A549 (cell line): Measurements from ENCODE around the gene PAXIP1. TPM values are rescaled to one million over a fixed set of nuclear protein-coding genes. Genes with fewer than 3 reads are reported as not detected.

Experiments used
- ATAC-seq, 2 experiments: fragments of 200-7000 bp in 1 of 2; fragments of >200 bp in 1 of 2; cut with Nextera tagmentation in 1 of 2; cut with Tn5 transposase in 1 of 2; 3 replicates each; pipeline versions ENCODE4 v1.8.0 to v1.9.1; 2018 to 2020; ENCODE audit warnings: mild to moderate bottlenecking in 1 of 2, moderate library complexity in 1 of 2
- CTCF ChIA-PET: fragments of 300-600 bp; sonication (Branson Sonifier 250); formaldehyde crosslinking; extraction: SDS; loops from one replicate; lab custom pipeline; 2021; ENCODE audit warnings: antibody characterized with exemption, inconsistent platforms; lab: Yijun Ruan, JAX
- POLR2A ChIA-PET: fragments of 350-600 bp; formaldehyde crosslinking; extraction: SDS; loops from one replicate; lab custom pipeline; 2021; ENCODE audit warnings: antibody characterized with exemption, inconsistent platforms; lab: Yijun Ruan, JAX
- DNase-seq, 2 experiments: peaks; one replicate each; pipeline versions ENCODE4 v3.0.0 to v3.0.0-alpha.2; 2011 to 2016; ENCODE audit warnings: low read depth in 1 of 2, low spot score in 1 of 2
- FAIRE-seq: peaks from 2 replicates; lab custom pipeline; 2011; peaks lifted over from hg19 to GRCh38; lab: Jason Lieb, UNC
- H3K27ac ChIP-seq, 2 experiments: fragments of >200 bp; sonication (Bioruptor Twin); formaldehyde crosslinking; 3 replicates each; pipeline ENCODE4 v1.5.1; 2016 to 2017
- H3K4me1 ChIP-seq: fragments of >200 bp; sonication (Bioruptor Twin); formaldehyde crosslinking; 3 replicates; pipeline ENCODE4 v1.6.1; 2016
- H3K4me2 ChIP-seq: fragments of >200 bp; sonication (Bioruptor Twin); formaldehyde crosslinking; 3 replicates; pipeline ENCODE4 v1.6.1; 2016
- H3K4me3 ChIP-seq: fragments of >200 bp; sonication (Bioruptor Twin); formaldehyde crosslinking; 3 replicates; pipeline ENCODE4 v1.5.1; 2016
- H3K9me3 ChIP-seq: fragments of >200 bp; sonication (Bioruptor Twin); formaldehyde crosslinking; 3 replicates; pipeline ENCODE4 v1.6.1; 2016
- CEBPB ChIP-seq, 2 experiments: fragments of >200 bp in 1 of 2; sonication (Bioruptor Twin) in 1 of 2; formaldehyde crosslinking in 1 of 2; IDR thresholded peaks; 2 replicates each; pipeline ENCODE4 v1.6.1; 2012 to 2016
- CHD2 ChIP-seq: fragments of 150-350 bp; IDR thresholded peaks from 2 replicates; pipeline ENCODE4 v1.6.1; 2014; ENCODE audit warnings: low read length; ENCODE audit not compliant: partially characterized antibody
- EP300 ChIP-seq, 2 experiments: fragments of >200 bp; sonication (Bioruptor Twin); formaldehyde crosslinking; IDR thresholded peaks; 2 replicates in 1 of 2; 3 replicates in 1 of 2; pipeline ENCODE4 v1.6.1; 2016 to 2017
- ESRRA ChIP-seq: fragments of 150-350 bp; IDR thresholded peaks from 2 replicates; pipeline ENCODE4 v1.6.1; 2014; ENCODE audit warnings: mild to moderate bottlenecking, low read length, borderline replicate concordance
- GATA3 ChIP-seq: IDR thresholded peaks from 2 replicates; pipeline ENCODE4 v1.6.1; 2012; ENCODE audit warnings: borderline replicate concordance
- HOXB13 ChIP-seq: fragments of 250-450 bp; sonication (Bioruptor Pico); IDR thresholded peaks from 2 replicates; pipeline ENCODE4 v1.5.0; 2020; ENCODE audit warnings: low read depth, mild to moderate bottlenecking, moderate library complexity
- NFE2L2 ChIP-seq: fragments of 150-350 bp; conservative IDR thresholded peaks from 2 replicates; pipeline ENCODE4 v1.6.1; 2014; ENCODE audit warnings: low read length
- NR3C1 ChIP-seq: fragments of >200 bp; sonication (Bioruptor Twin); formaldehyde crosslinking; IDR thresholded peaks from 3 replicates; pipeline ENCODE4 v1.6.1; 2017
- RFX5 ChIP-seq: fragments of 450-650 bp; IDR thresholded peaks from 2 replicates; pipeline ENCODE4 v1.7.1; 2014; ENCODE audit warnings: antibody characterized with exemption, mild to moderate bottlenecking, moderate library complexity
- SMC3 ChIP-seq: fragments of >200 bp; sonication (Bioruptor Twin); formaldehyde crosslinking; IDR thresholded peaks from 3 replicates; pipeline ENCODE4 v1.6.1; 2018; ENCODE audit warnings: inconsistent platforms
- WGBS: methylation state at CpG from one replicate; pipeline ENCODE4 v1.1.6; 2017; ENCODE audit errors: missing lambda C conversion rate; 5-methylcytosine and 5-hydroxymethylcytosine counted together
- polyA plus RNA-seq, 4 experiments: library from polyadenylated mRNA; depleted of rRNA in 3 of 4; stranded (reverse); fragments of >200 nt; fragmentation: RNase III in 1 of 4; extraction: RNeasy Plus Mini Kit Qiagen cat#74134 plus additional on column Dnase treatment in 1 of 4; gene quantifications; 2 replicates in 3 of 4; 3 replicates in 1 of 4; pipeline ENCODE4 v1.2.3, GENCODE V29; 2011 to 2017
- TF ChIP-seq, protein P1 (sequence below): fragments of >200 bp; sonication (Bioruptor Twin); formaldehyde crosslinking; IDR thresholded peaks from 2 replicates; pipeline ENCODE4 v1.6.1; 2016
- TF ChIP-seq, protein P2 (sequence below): fragments of 250-450 bp; sonication (Bioruptor Pico); IDR thresholded peaks from 2 replicates; pipeline ENCODE4 v1.5.0; 2020; ENCODE audit warnings: low read depth, mild to moderate bottlenecking, moderate library complexity

The PAXIP1 gene
- polyA plus RNA-seq, 2 of the 4 experiments (the other 2 are of a cell fraction), result 15.3 to 15.7 TPM

DNA sequence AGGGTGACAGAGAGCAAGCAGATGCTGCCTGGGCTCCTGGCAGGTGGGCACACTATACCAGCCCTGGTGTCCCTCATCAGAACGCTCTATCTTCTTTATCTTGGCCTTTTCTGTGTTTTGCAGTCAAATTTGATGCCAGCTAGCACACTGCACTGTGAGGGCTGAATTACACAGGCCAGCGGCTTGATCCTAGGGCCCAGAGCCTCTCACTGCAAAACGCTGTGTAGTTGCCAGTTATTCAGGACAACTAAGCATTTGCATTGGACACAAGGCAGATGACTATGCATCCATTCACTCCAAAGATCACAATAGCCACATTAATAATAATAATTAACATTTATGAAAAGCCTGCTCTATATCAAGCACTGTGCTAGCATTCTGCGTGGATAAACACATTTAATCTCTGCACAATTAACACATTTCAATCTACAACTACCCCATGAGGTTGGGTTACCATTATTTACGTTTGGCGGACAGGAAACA lies 100.3 kb downstream of the PAXIP1 start (continued):
- TF ChIP-seq, protein P1, sequence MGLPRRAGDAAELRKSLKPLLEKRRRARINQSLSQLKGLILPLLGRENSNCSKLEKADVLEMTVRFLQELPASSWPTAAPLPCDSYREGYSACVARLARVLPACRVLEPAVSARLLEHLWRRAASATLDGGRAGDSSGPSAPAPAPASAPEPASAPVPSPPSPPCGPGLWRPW, result no peak
- no peak for TF ChIP-seq ESRRA

DNA sequence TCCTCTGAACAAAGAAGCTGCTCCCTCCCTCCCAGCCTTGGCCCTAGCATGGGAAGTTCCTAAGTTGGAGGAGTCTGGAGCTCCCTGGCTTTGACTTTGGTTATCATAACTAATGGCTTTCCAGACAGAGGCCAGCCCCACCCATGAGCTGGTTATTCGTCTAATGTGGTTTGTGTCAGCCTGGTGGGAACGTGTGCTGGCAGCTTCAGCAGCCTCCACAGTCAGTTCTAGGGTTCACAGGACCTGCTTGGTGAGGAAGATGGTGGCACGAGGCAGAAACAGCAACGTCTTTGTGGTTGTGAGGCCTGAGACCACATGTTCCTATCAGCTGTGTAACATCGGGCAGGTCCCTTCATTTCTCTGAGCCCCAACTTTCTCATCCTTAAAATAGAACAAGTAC lies 103.1 kb downstream of the PAXIP1 start:
- no peak for FAIRE-seq

DNA sequence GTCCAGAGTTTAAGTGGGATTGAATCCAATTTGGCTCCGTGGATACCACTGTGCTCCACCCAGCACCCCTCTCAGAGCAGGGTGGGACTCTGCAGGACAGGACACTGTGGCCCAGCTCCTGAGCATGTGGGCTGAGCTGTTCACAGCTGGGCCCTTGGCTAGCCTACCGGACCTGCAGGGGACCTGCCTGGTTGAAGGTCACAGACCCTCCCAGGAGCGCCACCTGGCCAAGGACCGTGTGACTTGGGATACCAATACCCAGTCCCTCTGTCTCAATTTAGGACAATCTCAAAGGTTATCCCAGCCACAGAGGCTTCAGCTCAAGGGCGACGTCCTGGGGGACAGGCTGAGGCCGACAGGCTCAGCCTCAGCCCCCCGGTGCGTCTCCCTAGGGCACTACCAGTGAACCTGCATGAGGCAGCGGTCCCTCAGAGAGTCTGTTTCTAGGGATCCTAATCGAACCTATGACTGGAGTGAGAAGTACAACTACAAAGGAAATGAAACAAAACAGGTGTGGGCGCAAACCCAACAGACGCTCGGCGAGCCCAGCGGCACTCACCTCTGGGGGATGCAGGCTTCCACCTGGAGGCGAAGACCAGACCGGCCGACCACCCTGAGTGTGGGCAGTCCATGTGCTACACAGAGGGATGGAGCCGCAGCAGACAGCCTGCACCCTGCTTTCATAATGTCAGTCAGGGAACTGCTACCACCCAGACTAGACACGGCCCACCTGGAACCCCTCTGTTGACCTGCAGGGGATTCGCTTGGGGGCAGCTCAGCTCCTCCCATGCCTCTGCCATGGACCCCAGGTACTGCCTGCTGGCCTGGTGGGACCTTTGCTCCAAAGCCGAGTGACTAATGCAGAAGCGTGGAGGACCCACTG lies 103.7 kb downstream of the PAXIP1 start:
- Histone ChIP-seq H3K27ac (no peak overlapping the region), H3K9me3 (no peaks in the 10 kb centered on the region), H3K4me2 (no peak overlapping the region), H3K4me3 (no peak overlapping the region), H3K4me1 (no peaks in the 10 kb centered on the region)
- DNase-seq (no peak), ATAC-seq (no peak; a peak in 1 of 6 replicates), FAIRE-seq (no peak)
- TF ChIP-seq RFX5 (no peak), EP300 (IDR thresholded peaks at IDR 0.05) (no peak), NFE2L2 (no peak)
- WGBS, result 49% methylated on average over 23 of the region's 24 CpGs
- ChIA-PET POLR2A (no interaction called here), CTCF (interaction anchor here (1.0 to 2.1 kb wide), 4 partner anchors 9 to 446 kb away, joined by 3 to 13 read pairs (median 4); no protein-coding TSS in a partner anchor)

More for the DNA sequence above, 103.1 kb downstream of the PAXIP1 start:
- H3K27ac ChIP-seq, result no peak overlapping the region
- TF ChIP-seq NR3C1, result no peak
- TF ChIP-seq CEBPB (IDR thresholded peaks at IDR 0.05), result no peak
- TF ChIP-seq HOXB13 (CRISPR knock-in tag), result no peak
- TF ChIP-seq SMC3, result no peak
- TF ChIP-seq CHD2, result no peak
- H3K4me1 ChIP-seq, result no peaks in the 10 kb centered on the region
- ChIA-PET POLR2A (no interaction called here), CTCF (interaction anchor here (1.0 to 2.1 kb wide), 3 partner anchors 8 to 28 kb away, joined by 3 to 13 read pairs (median 5); no protein-coding TSS in a partner anchor)
- DNase-seq (no peak), ATAC-seq (no peak)
- H3K4me3 ChIP-seq, result no peak overlapping the region
- no peak overlapping the region for H3K4me2 ChIP-seq
- no peaks in the 10 kb centered on the region for H3K9me3 ChIP-seq
- 34% methylated on average over 5 of the region's 5 CpGs for WGBS

DNA sequence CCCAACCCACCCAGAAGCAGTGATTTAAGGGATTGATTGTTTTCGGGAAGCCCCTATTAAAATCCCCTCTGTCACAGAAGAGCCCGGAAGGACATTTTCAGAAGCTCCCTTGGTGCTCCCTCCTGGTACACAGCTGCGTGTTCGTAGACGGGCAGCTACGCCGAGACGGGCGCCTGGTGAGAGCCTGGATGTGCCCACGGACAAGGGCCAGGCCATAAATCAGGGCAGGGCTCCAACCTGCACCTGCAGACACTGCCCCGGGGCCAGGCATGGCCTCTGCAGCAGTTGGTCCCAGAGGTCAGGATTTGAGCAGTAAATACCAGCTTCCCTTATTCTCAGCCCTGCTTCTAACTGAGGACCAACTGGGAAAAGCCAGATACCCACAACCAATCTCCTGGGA lies 106.8 kb downstream of the PAXIP1 start:
- Histone ChIP-seq H3K27ac (no peak overlapping the region), H3K4me1 (no peaks in the 10 kb centered on the region), H3K9me3 (no peaks in the 10 kb centered on the region), H3K4me3 (no peak overlapping the region), H3K4me2 (no peak overlapping the region)
- ChIA-PET POLR2A (no interaction called here), CTCF (interaction anchor here (0.5 to 1.4 kb wide), 4 partner anchors 17 to 113 kb away, joined by 3 to 6 read pairs (median 4); no protein-coding TSS in a partner anchor)
- no peak for FAIRE-seq
- ATAC-seq, result no peak
- 71% methylated on average over 11 of the region's 11 CpGs for WGBS
- TF ChIP-seq GATA3, result no peak
- TF ChIP-seq, protein P2, sequence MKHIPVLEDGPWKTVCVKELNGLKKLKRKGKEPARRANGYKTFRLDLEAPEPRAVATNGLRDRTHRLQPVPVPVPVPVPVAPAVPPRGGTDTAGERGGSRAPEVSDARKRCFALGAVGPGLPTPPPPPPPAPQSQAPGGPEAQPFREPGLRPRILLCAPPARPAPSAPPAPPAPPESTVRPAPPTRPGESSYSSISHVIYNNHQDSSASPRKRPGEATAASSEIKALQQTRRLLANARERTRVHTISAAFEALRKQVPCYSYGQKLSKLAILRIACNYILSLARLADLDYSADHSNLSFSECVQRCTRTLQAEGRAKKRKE (CRISPR knock-in tag), result no peak
- DNase-seq, result no peak

Other genes starting within 250 kb of the PAXIP1 start
- not detected in 2 replicates for gene HTR5A, start 67.2 kb upstream of the PAXIP1 start, polyA plus RNA-seq (2011; rRNA removed)
- gene HTR5A, start 67.2 kb upstream of the PAXIP1 start, polyA plus RNA-seq (2017; fragmentation: RNase III; extraction: RNeasy Plus Mini Kit Qiagen cat#74134 plus additional on column Dnase treatment), result not detected in 3 replicates